Natural killer cell (primary cell): ENCODE results near the gene C1orf185. TPM values are rescaled to one million over a fixed set of nuclear protein-coding genes. Genes with fewer than 3 reads are reported as not detected.
A peak's percentile ranks its signal among the peaks of the same experiment; 100 is the strongest.

ENCODE experiments used
- ATAC-seq, 3 donors: fragments of 150-1000 bp in 2 of 3; fragments of 200-7000 bp in 1 of 3; cut with Tn5 transposase; 1 replicate in 1 of 3; 2 replicates in 2 of 3; pipeline ENCODE4 v1.10.0; 2021; ENCODE audit warnings: mild to moderate bottlenecking in 2 of 3, moderate library complexity in 2 of 3
- DNase-seq, 2 donors: peaks; one replicate each; pipeline versions ENCODE4 v3.0.0 to v3.0.0-alpha.2; 2013 to 2021; ENCODE audit warnings: mixed read lengths in 1 of 2
- H3K27ac ChIP-seq: one replicate; pipeline ENCODE4 v1.5.1; 2013; ENCODE audit warnings: mild to moderate bottlenecking, low read length
- H3K27me3 ChIP-seq: one replicate; pipeline ENCODE4 v1.6.1; 2013; ENCODE audit warnings: low read length; ENCODE audit not compliant: control insufficient read depth, insufficient read depth
- H3K36me3 ChIP-seq: one replicate; pipeline ENCODE4 v1.6.1; 2013; ENCODE audit warnings: low read length; ENCODE audit not compliant: control insufficient read depth, insufficient read depth
- H3K4me1 ChIP-seq: one replicate; pipeline ENCODE4 v1.6.1; 2013; ENCODE audit warnings: low read length; ENCODE audit not compliant: control insufficient read depth, insufficient read depth
- H3K4me3 ChIP-seq: one replicate; pipeline ENCODE4 v1.5.1; 2013; ENCODE audit warnings: low read length
- H3K9me3 ChIP-seq: one replicate; pipeline ENCODE4 v1.6.1; 2013; ENCODE audit warnings: low read length; ENCODE audit not compliant: control insufficient read depth, insufficient read depth
- H3K27ac Mint-ChIP-seq, 2 donors: one replicate each; pipeline ENCODE4 v1.8.0; 2022; ENCODE audit warnings: mild to moderate bottlenecking in 2 of 2, mixed read lengths in 2 of 2, moderate library complexity in 1 of 2
- H3K27me3 Mint-ChIP-seq, 2 donors: one replicate each; pipeline ENCODE4 v1.8.0; 2022; ENCODE audit warnings: low read depth in 2 of 2, mixed read lengths in 2 of 2
- H3K36me3 Mint-ChIP-seq: one replicate; pipeline ENCODE4 v1.8.0; 2022; ENCODE audit warnings: mixed read lengths
- H3K4me1 Mint-ChIP-seq, 2 donors: one replicate each; pipeline ENCODE4 v1.8.0; 2022; ENCODE audit warnings: mixed read lengths in 2 of 2
- H3K4me3 Mint-ChIP-seq: one replicate; pipeline ENCODE4 v1.8.0; 2022; ENCODE audit warnings: mild to moderate bottlenecking, moderate library complexity, mixed read lengths
- H3K9me3 Mint-ChIP-seq, 2 donors: one replicate each; pipeline ENCODE4 v1.8.0; 2022; ENCODE audit warnings: mixed read lengths in 2 of 2
- WGBS: methylation state at CpG from one replicate; pipeline ENCODE4 v1.1.7; 2013; ENCODE audit warnings: missing lambda C conversion rate; ENCODE audit not compliant: insufficient coverage; 5-methylcytosine and 5-hydroxymethylcytosine counted together
- intact Hi-C: fragments of 100-400 bp; cut with micrococcal nuclease; formaldehyde crosslinking; loops from one replicate; pipeline ENCODE4 v1.14.2; 2022
- total RNA-seq, 4 donors: library from RNA; stranded (reverse); fragments of 120-200 nt in 1 of 4; gene quantifications; one replicate each; pipeline versions ENCODE4 v1.2.3 to v1.2.4, GENCODE V29; 2013 to 2022
- TF ChIP-seq, protein P1 (sequence below): fragments of 200-600 bp; IDR thresholded peaks from one replicate; pipeline ENCODE4 v1.8.0; 2022; ENCODE audit warnings: antibody characterized with exemption

The C1orf185 gene
- not detected for total RNA-seq
- total RNA-seq (2013): not detected

GRCh38 chr1:51101976-51102375 lies at the start of gene C1orf185:
TSS of gene C1orf185 (plus strand) at chr1:51102228. CDS start at chr1:51102234, 6 bp downstream.
- 86% methylated on average over 4 of the region's 4 CpGs for whole genome bisulfite sequencing
- no peaks in the 10 kb centered on the region for H3K36me3 ChIP-seq
- intact Hi-C loops: no loop called here
- no peak for ATAC-seq
- H3K9me3 ChIP-seq: no peaks in the 10 kb centered on the region
- no peaks in the 10 kb centered on the region for H3K4me1 Mint-ChIP-seq
- no peaks in the 10 kb centered on the region for H3K9me3 Mint-ChIP-seq
- H3K27me3 Mint-ChIP-seq: peaks cover 0 to 17% of the 10 kb centered on the region in 2 donors
- DNase-seq: no peak
- no peak within 1 kb of the TSS for H3K4me3 ChIP-seq
- no peaks in the 10 kb centered on the region for H3K36me3 Mint-ChIP-seq
- H3K4me3 Mint-ChIP-seq: no peak within 1 kb of the TSS
- TF ChIP-seq, protein P1, sequence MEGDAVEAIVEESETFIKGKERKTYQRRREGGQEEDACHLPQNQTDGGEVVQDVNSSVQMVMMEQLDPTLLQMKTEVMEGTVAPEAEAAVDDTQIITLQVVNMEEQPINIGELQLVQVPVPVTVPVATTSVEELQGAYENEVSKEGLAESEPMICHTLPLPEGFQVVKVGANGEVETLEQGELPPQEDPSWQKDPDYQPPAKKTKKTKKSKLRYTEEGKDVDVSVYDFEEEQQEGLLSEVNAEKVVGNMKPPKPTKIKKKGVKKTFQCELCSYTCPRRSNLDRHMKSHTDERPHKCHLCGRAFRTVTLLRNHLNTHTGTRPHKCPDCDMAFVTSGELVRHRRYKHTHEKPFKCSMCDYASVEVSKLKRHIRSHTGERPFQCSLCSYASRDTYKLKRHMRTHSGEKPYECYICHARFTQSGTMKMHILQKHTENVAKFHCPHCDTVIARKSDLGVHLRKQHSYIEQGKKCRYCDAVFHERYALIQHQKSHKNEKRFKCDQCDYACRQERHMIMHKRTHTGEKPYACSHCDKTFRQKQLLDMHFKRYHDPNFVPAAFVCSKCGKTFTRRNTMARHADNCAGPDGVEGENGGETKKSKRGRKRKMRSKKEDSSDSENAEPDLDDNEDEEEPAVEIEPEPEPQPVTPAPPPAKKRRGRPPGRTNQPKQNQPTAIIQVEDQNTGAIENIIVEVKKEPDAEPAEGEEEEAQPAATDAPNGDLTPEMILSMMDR: no peak
- no peaks in the 10 kb centered on the region for H3K27me3 ChIP-seq
- H3K27ac ChIP-seq: no peak within 1 kb of the TSS
- no peaks in the 10 kb centered on the region for H3K4me1 ChIP-seq
- no peak within 1 kb of the TSS for H3K27ac Mint-ChIP-seq

GRCh38 chr1:51058858-51059257 lies 43.2 kb upstream of the C1orf185 start:
- ATAC-seq (peak; percentile 31 to 65 (median 44)), DNase-seq (peak in 1 of 2 donors; percentile 49)
- TF ChIP-seq, protein P1: peak; percentile 29
- Histone ChIP-seq H3K27me3 (peaks cover 2% of the 10 kb centered on the region), H3K27ac (no peak overlapping the region), H3K4me1 (no peaks in the 10 kb centered on the region), H3K4me3 (no peak overlapping the region), H3K9me3 (no peaks in the 10 kb centered on the region), H3K36me3 (no peaks in the 10 kb centered on the region)
- H3K9me3 Mint-ChIP-seq: no peaks in the 10 kb centered on the region
- intact Hi-C loops: loop anchor here (5.0 kb wide), 1 partner anchor 287 kb away; no protein-coding TSS in a partner anchor
- no peak overlapping the region for H3K4me3 Mint-ChIP-seq
- no peak overlapping the region for H3K27ac Mint-ChIP-seq
- H3K36me3 Mint-ChIP-seq: no peaks in the 10 kb centered on the region
- H3K27me3 Mint-ChIP-seq: peaks cover 11 to 17% of the 10 kb centered on the region in 2 donors
- 86% methylated on average over 5 of the region's 5 CpGs for WGBS
- H3K4me1 Mint-ChIP-seq: no peaks in the 10 kb centered on the region

- TF ChIP-seq, protein P1: no peak
- intact Hi-C loops: no loop called here
Measured at GRCh38 chr1:51061231-51061918, 40.7 kb upstream of the C1orf185 start.

GRCh38 chr1:51063121-51063520 lies 38.9 kb upstream of the C1orf185 start:
- intact Hi-C loops: no loop called here
- H3K4me3 ChIP-seq: no peak overlapping the region
- no peak overlapping the region for H3K27ac ChIP-seq
- Mint-ChIP-seq H3K4me3 (no peak overlapping the region), H3K27me3 (peaks cover 1 to 7% of the 10 kb centered on the region in 2 donors), H3K36me3 (no peaks in the 10 kb centered on the region), H3K9me3 (no peaks in the 10 kb centered on the region), H3K4me1 (no peaks in the 10 kb centered on the region), H3K27ac (no peak overlapping the region)
- H3K9me3 ChIP-seq: no peaks in the 10 kb centered on the region
- ATAC-seq (no peak), DNase-seq (no peak)
- TF ChIP-seq, protein P1: no peak
- H3K4me1 ChIP-seq: no peaks in the 10 kb centered on the region
- no peaks in the 10 kb centered on the region for H3K27me3 ChIP-seq
- H3K36me3 ChIP-seq: no peaks in the 10 kb centered on the region

More at GRCh38 chr1:51061231-51061918, 40.7 kb upstream of the C1orf185 start:
- Histone ChIP-seq H3K36me3 (no peaks in the 10 kb centered on the region), H3K27ac (no peak overlapping the region), H3K9me3 (no peaks in the 10 kb centered on the region), H3K27me3 (peaks cover 2% of the 10 kb centered on the region), H3K4me1 (no peaks in the 10 kb centered on the region), H3K4me3 (no peak overlapping the region)
- Mint-ChIP-seq H3K9me3 (no peaks in the 10 kb centered on the region), H3K27ac (no peak overlapping the region), H3K27me3 (peaks cover 7 to 10% of the 10 kb centered on the region in 2 donors), H3K36me3 (no peaks in the 10 kb centered on the region), H3K4me1 (no peaks in the 10 kb centered on the region), H3K4me3 (no peak overlapping the region)
- ATAC-seq: no peak
- no peak for DNase-seq
- 57% methylated on average over 1 of the region's 2 CpGs for WGBS
